Measurements from ENCODE around the gene DBF4B.

DNA sequence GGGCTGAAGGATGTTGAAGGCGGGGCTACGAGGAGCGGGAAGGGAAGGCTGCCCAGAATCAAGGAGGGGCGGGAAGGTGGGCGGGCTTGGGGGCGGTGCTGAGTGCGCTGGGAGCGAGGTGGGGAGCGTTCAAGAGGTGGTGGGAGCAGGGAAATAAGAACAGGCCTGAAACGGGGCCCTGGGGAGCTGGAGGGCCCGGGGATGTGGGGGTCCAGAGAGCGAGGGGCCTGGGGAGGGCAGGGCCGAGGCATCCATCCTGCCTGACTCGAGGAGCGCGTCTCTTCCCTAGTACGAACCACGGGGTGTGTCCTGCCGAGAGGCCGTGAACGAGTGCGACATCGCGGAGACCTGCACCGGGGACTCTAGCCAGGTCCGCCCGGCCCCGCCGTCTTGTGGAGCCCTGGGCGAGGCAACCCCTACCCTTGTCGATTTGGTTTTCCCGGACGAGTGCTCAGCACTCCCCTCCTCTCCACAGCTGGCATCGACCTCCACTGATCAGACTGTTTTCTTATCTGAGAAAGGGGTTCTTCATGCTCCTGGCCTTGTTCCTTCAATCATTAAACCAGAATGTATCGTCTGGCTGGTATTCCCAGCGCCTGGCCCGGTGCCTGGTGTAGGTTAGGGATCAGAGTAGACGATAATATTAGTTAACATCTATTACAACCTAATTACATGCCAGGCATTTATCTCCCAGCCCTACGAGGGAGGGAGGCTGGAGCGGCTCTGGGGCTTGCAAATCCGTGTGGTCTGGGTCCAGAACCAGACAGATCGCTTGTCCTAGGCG is 67.6 kb downstream of the DBF4B start:
- TF ChIP-seq, protein P1, sequence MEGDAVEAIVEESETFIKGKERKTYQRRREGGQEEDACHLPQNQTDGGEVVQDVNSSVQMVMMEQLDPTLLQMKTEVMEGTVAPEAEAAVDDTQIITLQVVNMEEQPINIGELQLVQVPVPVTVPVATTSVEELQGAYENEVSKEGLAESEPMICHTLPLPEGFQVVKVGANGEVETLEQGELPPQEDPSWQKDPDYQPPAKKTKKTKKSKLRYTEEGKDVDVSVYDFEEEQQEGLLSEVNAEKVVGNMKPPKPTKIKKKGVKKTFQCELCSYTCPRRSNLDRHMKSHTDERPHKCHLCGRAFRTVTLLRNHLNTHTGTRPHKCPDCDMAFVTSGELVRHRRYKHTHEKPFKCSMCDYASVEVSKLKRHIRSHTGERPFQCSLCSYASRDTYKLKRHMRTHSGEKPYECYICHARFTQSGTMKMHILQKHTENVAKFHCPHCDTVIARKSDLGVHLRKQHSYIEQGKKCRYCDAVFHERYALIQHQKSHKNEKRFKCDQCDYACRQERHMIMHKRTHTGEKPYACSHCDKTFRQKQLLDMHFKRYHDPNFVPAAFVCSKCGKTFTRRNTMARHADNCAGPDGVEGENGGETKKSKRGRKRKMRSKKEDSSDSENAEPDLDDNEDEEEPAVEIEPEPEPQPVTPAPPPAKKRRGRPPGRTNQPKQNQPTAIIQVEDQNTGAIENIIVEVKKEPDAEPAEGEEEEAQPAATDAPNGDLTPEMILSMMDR (IDR thresholded peaks at IDR 0.05; ENCODE audit: low read length): no peak
- TF ChIP-seq EZH2 (IDR thresholded peaks at IDR 0.05; ENCODE audit: borderline replicate concordance, low read length): no peak
